Common myeloid progenitor, CD34-positive (primary cell): ENCODE results near the gene NOX4.
"Not testable (repeated sequence)": the region's sequence is repeated elsewhere in the genome, so short reads cannot be mapped to it uniquely, and the experiment has no call there.

Experiments used
- CTCF ChIA-PET: fragments of 350-600 bp; sonication (Branson Sonifier 250); formaldehyde crosslinking; loops from one replicate; lab custom pipeline; 2021; ENCODE audit warnings: antibody characterized with exemption; lab: Charles Lee
- POLR2A ChIA-PET: fragments of 350-600 bp; sonication (Branson Sonifier 250); formaldehyde crosslinking; loops from one replicate; lab custom pipeline; 2021; ENCODE audit warnings: antibody characterized with exemption; lab: Charles Lee
- DNase-seq, 3 donors: peaks; one replicate each; pipeline versions ENCODE4 v3.0.0 to v3.0.0-alpha.2; 2013
- H3K27ac ChIP-seq, 2 experiments: 1 replicate in 1 of 2; 2 replicates in 1 of 2; pipeline ENCODE4 v1.7.0; 2013; ENCODE audit warnings: inconsistent platforms in 2 of 2, low read length in 2 of 2, mild to moderate bottlenecking in 2 of 2, low read depth in 1 of 2, moderate library complexity in 1 of 2; ENCODE audit not compliant: severe bottlenecking in 2 of 2, insufficient read depth in 1 of 2, poor library complexity in 1 of 2
- H3K27me3 ChIP-seq, 5 experiments: replicated peaks in 2 of 5; 1 replicate in 3 of 5; 2 replicates in 2 of 5; pipeline versions ENCODE4 v1.6.1 to v1.7.0; 2013; ENCODE audit warnings: low read length in 4 of 5, mild to moderate bottlenecking in 2 of 5, moderate library complexity in 2 of 5, inconsistent platforms in 1 of 5; ENCODE audit not compliant: insufficient read depth in 5 of 5, control insufficient read depth in 4 of 5
- H3K36me3 ChIP-seq, 4 experiments: 1 replicate in 2 of 4; 2 replicates in 2 of 4; pipeline versions ENCODE4 v1.6.1 to v1.7.0; 2013; ENCODE audit warnings: low read length in 3 of 4, control low read depth in 1 of 4, mild to moderate bottlenecking in 1 of 4; ENCODE audit not compliant: control insufficient read depth in 4 of 4, insufficient read depth in 4 of 4
- H3K4me1 ChIP-seq, 4 experiments: 1 replicate in 3 of 4; 2 replicates in 1 of 4; pipeline versions ENCODE4 v1.6.1 to v1.7.1; 2013; ENCODE audit warnings: low read length in 3 of 4, mild to moderate bottlenecking in 3 of 4, control low read depth in 1 of 4, inconsistent platforms in 1 of 4, moderate library complexity in 1 of 4; ENCODE audit not compliant: control insufficient read depth in 4 of 4, insufficient read depth in 4 of 4; ENCODE audit errors: control extremely low read depth in 1 of 4
- H3K4me3 ChIP-seq, 7 experiments: 1 replicate in 4 of 7; 2 replicates in 3 of 7; pipeline versions ENCODE4 v1.5.1 to v1.7.0; 2013; ENCODE audit warnings: mild to moderate bottlenecking in 7 of 7, low read length in 6 of 7, moderate library complexity in 6 of 7, inconsistent platforms in 2 of 7, low read depth in 2 of 7, control low read depth in 1 of 7; ENCODE audit not compliant: insufficient read depth in 4 of 7, control insufficient read depth in 1 of 7; ENCODE audit errors: extremely low read depth in 1 of 7
- H3K9me3 ChIP-seq, 5 experiments: 1 replicate in 4 of 5; 2 replicates in 1 of 5; pipeline versions ENCODE4 v1.6.1 to v1.7.1; 2013; ENCODE audit warnings: low read length in 4 of 5, mild to moderate bottlenecking in 2 of 5, inconsistent platforms in 1 of 5, low read depth in 1 of 5, moderate library complexity in 1 of 5; ENCODE audit not compliant: control insufficient read depth in 4 of 5, insufficient read depth in 2 of 5; ENCODE audit errors: control extremely low read depth in 1 of 5
- WGBS: methylation state at CpG from one replicate; pipeline ENCODE4 v1.1.5; 2013; ENCODE audit not compliant: insufficient coverage; 5-methylcytosine and 5-hydroxymethylcytosine counted together

Gene NOX4

GRCh38 chr11:89369356-89369755 lies 121.8 kb downstream of the NOX4 start:
- WGBS, result no CpG with 5 or more reads among the region's 2 CpGs
- H3K27me3 ChIP-seq, CTCF ChIA-PET, DNase-seq, H3K9me3 ChIP-seq, H3K4me3 ChIP-seq, H3K36me3 ChIP-seq, POLR2A ChIA-PET, H3K4me1 ChIP-seq, H3K27ac ChIP-seq: not testable (repeated sequence)

- CTCF ChIA-PET, H3K36me3 ChIP-seq, H3K27ac ChIP-seq, H3K9me3 ChIP-seq, H3K27me3 ChIP-seq, POLR2A ChIA-PET, DNase-seq, H3K4me1 ChIP-seq, H3K4me3 ChIP-seq: not testable (repeated sequence)
- 100% methylated on average over 1 of the region's 2 CpGs for WGBS
Observed at GRCh38 chr11:89364856-89365255, 126.3 kb downstream of the NOX4 start.

GRCh38 chr11:89361734-89362133 lies 129.4 kb downstream of the NOX4 start:
- ChIA-PET POLR2A (no interaction called here), CTCF (no interaction called here)
- WGBS, result 100% methylated on average over 2 of the region's 2 CpGs
- Histone ChIP-seq H3K4me1 (no peaks in the 10 kb centered on the region), H3K36me3 (no peaks in the 10 kb centered on the region), H3K27ac (no peak overlapping the region), H3K27me3 (no peaks in the 10 kb centered on the region), H3K4me3 (no peak overlapping the region), H3K9me3 (no peaks in the 10 kb centered on the region)
- no peak for DNase-seq

- CTCF ChIA-PET, POLR2A ChIA-PET: not testable (repeated sequence)
Observed at GRCh38 chr11:89359208-89359607, 132.0 kb downstream of the NOX4 start.

GRCh38 chr11:89358761-89359160 lies 132.4 kb downstream of the NOX4 start:
- CTCF ChIA-PET, result no interaction called here
- Histone ChIP-seq H3K9me3 (no peaks in the 10 kb centered on the region), H3K27ac (no peak overlapping the region)

More at GRCh38 chr11:89359208-89359607, 132.0 kb downstream of the NOX4 start:
- H3K4me1 ChIP-seq, DNase-seq, H3K27me3 ChIP-seq, H3K9me3 ChIP-seq, H3K4me3 ChIP-seq, H3K36me3 ChIP-seq, H3K27ac ChIP-seq: not testable (repeated sequence)

GRCh38 chr11:89355646-89356045 lies 135.5 kb downstream of the NOX4 start:
- no peak overlapping the region for H3K27ac ChIP-seq
- H3K36me3 ChIP-seq, result no peaks in the 10 kb centered on the region
- H3K4me1 ChIP-seq, result no peaks in the 10 kb centered on the region
- POLR2A ChIA-PET, result no interaction called here
- CTCF ChIA-PET, result no interaction called here
- H3K4me3 ChIP-seq, result no peak overlapping the region
- H3K27me3 ChIP-seq, result no peaks in the 10 kb centered on the region
- no CpG with 5 or more reads among the region's 1 CpG for WGBS
- DNase-seq, result no peak
- H3K9me3 ChIP-seq, result no peaks in the 10 kb centered on the region

More at GRCh38 chr11:89358761-89359160, 132.4 kb downstream of the NOX4 start:
- no peaks in the 10 kb centered on the region for H3K27me3 ChIP-seq
- H3K4me1 ChIP-seq, result no peaks in the 10 kb centered on the region
- WGBS, result 80% methylated on average over 2 of the region's 4 CpGs
- no peak for DNase-seq
- no peaks in the 10 kb centered on the region for H3K36me3 ChIP-seq
- no peak overlapping the region for H3K4me3 ChIP-seq
- POLR2A ChIA-PET, result no interaction called here

GRCh38 chr11:89354513-89354912 lies 136.7 kb downstream of the NOX4 start:
- CTCF ChIA-PET, H3K27me3 ChIP-seq, H3K36me3 ChIP-seq, POLR2A ChIA-PET, H3K27ac ChIP-seq, H3K4me3 ChIP-seq, H3K9me3 ChIP-seq, DNase-seq, H3K4me1 ChIP-seq: not testable (repeated sequence)
- WGBS, result 90% methylated on average over 2 of the region's 2 CpGs
